ENCODE results near the gene SFXN5. TPM values are rescaled to one million over a fixed set of nuclear protein-coding genes. Genes with fewer than 3 reads are reported as not detected.

Gene SFXN5
- total and polyA plus RNA-seq, 2 of the 8 experiments (the other 6 are each of a cell fraction or from before 2014, with no cell fraction given), result 29.3 to 33.1 TPM

DNA sequence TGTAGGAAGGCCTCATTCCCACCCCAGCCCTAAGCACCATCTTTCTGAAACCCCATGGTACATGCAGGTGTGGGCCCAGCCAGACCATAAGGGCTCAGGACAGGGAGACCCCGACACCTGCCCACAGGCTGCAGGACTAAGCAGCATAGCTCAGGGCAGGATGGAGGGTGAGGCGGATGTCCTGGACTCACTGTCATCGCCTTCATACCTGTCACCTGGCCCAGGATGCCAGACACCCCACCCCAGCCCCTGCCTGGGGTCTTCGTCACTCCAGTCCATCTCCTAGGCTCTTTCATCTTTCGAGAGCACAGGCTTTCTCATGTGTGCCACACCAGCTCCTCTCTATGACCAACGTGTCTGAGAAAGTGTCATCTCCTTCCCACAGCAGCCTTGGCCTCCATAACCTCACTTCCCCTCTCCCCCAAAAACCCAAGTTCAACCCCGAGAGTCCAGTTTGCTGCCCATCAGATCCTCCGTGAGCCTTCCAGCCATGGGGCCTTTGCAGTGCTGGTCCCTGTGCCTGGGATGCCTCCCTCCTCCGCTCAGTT, 82.7 kb downstream of the SFXN5 start:
- Histone ChIP-seq H2BK120ac (replicated peaks; ENCODE audit: low read depth, low read length) (no peak overlapping the region), H3K23ac (ENCODE audit: insufficient read length) (no peak overlapping the region), H3K36me3 (ENCODE audit: control insufficient read depth in 2 of 4, insufficient read depth in 4 of 4, low read length in 3 of 4) (no peaks in the 10 kb centered on the region), H3K79me2 (ENCODE audit: control insufficient read depth in 1 of 2, insufficient read depth in 2 of 2, low read length in 2 of 2) (no peaks in the 10 kb centered on the region), H3K27ac (ENCODE audit: low read depth, low read length) (no peak overlapping the region), H4K91ac (replicated peaks; ENCODE audit: insufficient read length, low read length) (no peak overlapping the region), H3K4ac (replicated peaks; ENCODE audit: insufficient read length, low read depth, low read length) (no peak overlapping the region), H2BK20ac (ENCODE audit: low read length) (no peak overlapping the region), H3K56ac (replicated peaks; ENCODE audit: insufficient read length, low read depth, low read length) (no peak overlapping the region), H2BK12ac (ENCODE audit: low read depth, low read length) (no peak overlapping the region), H3K23me2 (ENCODE audit: low read depth, low read length) (no peaks in the 10 kb centered on the region), H2AK5ac (ENCODE audit: low read depth, low read length) (no peak overlapping the region), H3K27me3 (replicated peaks in 1 of 4; ENCODE audit: control insufficient read depth in 3 of 4, extremely low read depth in 1 of 4, insufficient read depth in 3 of 4, low read length in 3 of 4) (no peaks in the 10 kb centered on the region; a peak in 3 of 7 replicates), H4K5ac (ENCODE audit: insufficient read length, low read depth, low read length) (no peak overlapping the region), H3K9ac (replicated peaks in 1 of 4; ENCODE audit: extremely low read depth in 1 of 4, low read depth in 3 of 4, low read length in 3 of 4) (no peak overlapping the region), H3K14ac (ENCODE audit: insufficient read length) (no peak overlapping the region), H2AFZ (ENCODE audit: low read length) (no peak overlapping the region), H2BK5ac (ENCODE audit: low read depth, low read length) (no peak overlapping the region), H3K18ac (ENCODE audit: extremely low read depth, low read length) (no peak overlapping the region), H3K4me1 (replicated peaks in 1 of 4; ENCODE audit: control insufficient read depth in 3 of 4, insufficient read depth in 4 of 4, low read length in 3 of 4) (peaks cover 0 to 2% (median 0%) of the 10 kb centered on the region in 4 experiments; a peak in 3 of 7 replicates), H3K79me1 (ENCODE audit: low read depth, low read length) (no peaks in the 10 kb centered on the region), H4K8ac (ENCODE audit: extremely low read depth, insufficient read depth, low read length) (no peak overlapping the region), H3K4me3 (ENCODE audit: extremely low read depth in 1 of 4, insufficient read depth in 2 of 4, low read depth in 3 of 4, low read length in 4 of 4) (no peak overlapping the region), H4K20me1 (replicated peaks in 1 of 2; ENCODE audit: control insufficient read depth in 1 of 2, insufficient read depth in 2 of 2, low read length in 2 of 2) (peaks cover 2 to 4% of the 10 kb centered on the region in 2 experiments), H3K4me2 (ENCODE audit: insufficient read depth in 1 of 2, low read depth in 2 of 2, low read length in 2 of 2) (no peak overlapping the region), H3K9me3 (ENCODE audit: insufficient read depth in 2 of 2, low read depth in 1 of 2, low read length in 1 of 2) (no peaks in the 10 kb centered on the region), H2BK15ac (ENCODE audit: low read length) (no peak overlapping the region)
- ChIA-PET POLR2A (ENCODE audit: partially characterized antibody) (no interaction called here), CTCF (ENCODE audit: partially characterized antibody) (interaction anchor here (0.7 to 9.0 kb wide), 8 partner anchors 14 to 188 kb away, joined by 3 to 86 read pairs (median 18); no protein-coding TSS in a partner anchor)
- DNase-seq (ENCODE audit: low read depth in 1 of 2, low spot score in 2 of 2) (peak in 1 of 2 experiments; percentile 32), FAIRE-seq (no peak)
- WGBS, 2 experiments (ENCODE audit: extremely low coverage in 1 of 2, insufficient coverage in 1 of 2, insufficient read length in 1 of 2, insufficient replicate concordance in 2 of 2, low coverage in 1 of 2, low lambda C conversion rate in 2 of 2, missing lambda C conversion rate in 1 of 2), result 94% methylated on average over 8 of the region's 9 CpGs; no CpG with 5 or more reads in 1 of the 2 experiments
- TF ChIP-seq USF2 (IDR thresholded peaks at IDR 0.05; ENCODE audit: low read length), result no peak
- TF ChIP-seq, protein P1, sequence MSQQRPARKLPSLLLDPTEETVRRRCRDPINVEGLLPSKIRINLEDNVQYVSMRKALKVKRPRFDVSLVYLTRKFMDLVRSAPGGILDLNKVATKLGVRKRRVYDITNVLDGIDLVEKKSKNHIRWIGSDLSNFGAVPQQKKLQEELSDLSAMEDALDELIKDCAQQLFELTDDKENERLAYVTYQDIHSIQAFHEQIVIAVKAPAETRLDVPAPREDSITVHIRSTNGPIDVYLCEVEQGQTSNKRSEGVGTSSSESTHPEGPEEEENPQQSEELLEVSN (IDR thresholded peaks at IDR 0.05), result no peak
- no peak for TF ChIP-seq EZH2 (IDR thresholded peaks at IDR 0.05; ENCODE audit: low read depth, low read length, severe bottlenecking)
- TF ChIP-seq, protein P2, sequence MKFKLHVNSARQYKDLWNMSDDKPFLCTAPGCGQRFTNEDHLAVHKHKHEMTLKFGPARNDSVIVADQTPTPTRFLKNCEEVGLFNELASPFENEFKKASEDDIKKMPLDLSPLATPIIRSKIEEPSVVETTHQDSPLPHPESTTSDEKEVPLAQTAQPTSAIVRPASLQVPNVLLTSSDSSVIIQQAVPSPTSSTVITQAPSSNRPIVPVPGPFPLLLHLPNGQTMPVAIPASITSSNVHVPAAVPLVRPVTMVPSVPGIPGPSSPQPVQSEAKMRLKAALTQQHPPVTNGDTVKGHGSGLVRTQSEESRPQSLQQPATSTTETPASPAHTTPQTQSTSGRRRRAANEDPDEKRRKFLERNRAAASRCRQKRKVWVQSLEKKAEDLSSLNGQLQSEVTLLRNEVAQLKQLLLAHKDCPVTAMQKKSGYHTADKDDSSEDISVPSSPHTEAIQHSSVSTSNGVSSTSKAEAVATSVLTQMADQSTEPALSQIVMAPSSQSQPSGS (IDR thresholded peaks at IDR 0.05; ENCODE audit: low read length), result no peak
- TF ChIP-seq CREB1 (IDR thresholded peaks at IDR 0.05), result no peak
- TF ChIP-seq SRF (IDR thresholded peaks at IDR 0.05; ENCODE audit: low read depth, low read length), result no peak
- no peak for TF ChIP-seq CTCF (IDR thresholded peaks at IDR 0.05; ENCODE audit: control extremely low read depth in 1 of 3, insufficient read depth in 1 of 3, low read depth in 1 of 3, low read length in 3 of 3)
